Activated CD4-positive, alpha-beta T cell treated with anti-CD3 and anti-CD28 coated beads for 4 hours (primary cell): ENCODE results near the gene ARL6IP5.
A peak's percentile ranks its signal among the peaks of the same experiment; 100 is the strongest.

ENCODE experiments used
- DNase-seq, 2 donors: peaks; one replicate each; pipeline ENCODE4 v3.0.0-alpha.2; 2020

ARL6IP5 gene

GRCh38 chr3:69118555-69118954 is 33.8 kb downstream of the ARL6IP5 start:
- DNase-seq, result no peak

DNA sequence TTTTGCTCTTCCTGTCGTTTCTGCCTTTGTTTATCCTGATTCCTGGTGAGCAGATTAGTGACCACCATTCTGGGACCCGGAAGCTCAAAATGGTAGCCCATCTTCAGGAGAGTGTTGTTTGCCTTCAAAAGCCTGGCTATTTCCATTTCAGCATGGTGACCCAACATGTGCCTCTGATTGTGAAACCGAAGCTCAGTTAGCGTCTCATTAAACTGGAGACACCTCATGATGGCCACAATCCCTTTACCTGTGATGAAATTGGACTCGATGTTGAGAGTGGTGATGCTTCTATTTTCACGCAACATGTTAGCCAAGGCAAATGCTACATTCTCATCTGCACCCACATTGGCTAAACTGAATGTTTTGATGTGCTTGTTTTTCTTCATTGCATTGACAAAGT is 34.4 kb downstream of the ARL6IP5 start:
- DNase-seq, result no peak

DNA sequence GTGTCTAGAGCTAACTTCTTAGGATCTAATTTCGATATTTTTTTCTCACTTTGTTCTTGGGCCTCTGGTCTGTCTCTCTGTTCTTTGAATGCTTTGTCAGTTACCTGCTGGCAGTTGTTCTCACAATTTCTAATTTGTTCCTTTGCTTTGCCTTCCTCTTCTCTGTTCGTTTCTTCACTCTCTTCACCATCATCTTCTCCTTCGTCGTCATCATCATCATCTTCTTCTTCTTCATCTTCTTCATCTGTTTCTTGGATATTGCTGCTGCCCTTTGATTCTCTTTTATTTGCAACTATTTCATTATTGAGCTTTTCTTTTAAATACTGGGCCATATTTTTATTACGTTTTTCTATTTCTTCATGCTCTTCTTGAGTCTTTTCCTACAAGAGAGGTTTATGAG is 34.9 kb downstream of the ARL6IP5 start:
- no peak for DNase-seq

DNA sequence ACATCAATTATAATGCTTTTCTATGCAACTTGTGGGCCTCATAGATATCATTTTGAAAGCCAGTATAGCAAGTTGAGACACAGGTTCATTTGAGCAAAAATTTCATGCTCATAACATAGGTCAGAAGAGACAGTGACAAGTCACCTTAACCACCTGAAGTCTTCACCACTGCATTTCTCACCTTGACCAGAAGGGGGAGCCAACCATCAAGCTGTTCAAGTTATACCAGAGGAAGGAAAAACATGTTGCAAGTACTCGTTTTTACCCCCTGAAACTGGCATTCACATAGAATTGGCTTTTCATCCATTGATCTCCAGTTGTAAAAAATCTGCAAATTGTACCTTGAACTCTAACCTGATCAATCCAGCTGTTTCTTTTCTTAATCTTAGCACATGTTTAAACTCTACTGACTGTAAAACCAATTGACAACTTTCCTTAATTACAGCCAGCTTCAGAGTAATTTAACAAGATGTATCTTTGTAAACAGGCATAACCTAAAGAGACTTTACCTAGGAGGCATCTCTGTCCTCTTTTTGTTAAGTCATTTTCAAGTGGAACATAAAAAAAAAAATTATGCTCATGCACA is 36.2 kb downstream of the ARL6IP5 start:
- DNase-seq, result peak; percentile 68 to 87

- no peak for DNase-seq
Observed at GRCh38 chr3:69121513-69121912, 36.8 kb downstream of the ARL6IP5 start.

- DNase-seq, result no peak
Observed at GRCh38 chr3:69121950-69122349, 37.2 kb downstream of the ARL6IP5 start.

DNA sequence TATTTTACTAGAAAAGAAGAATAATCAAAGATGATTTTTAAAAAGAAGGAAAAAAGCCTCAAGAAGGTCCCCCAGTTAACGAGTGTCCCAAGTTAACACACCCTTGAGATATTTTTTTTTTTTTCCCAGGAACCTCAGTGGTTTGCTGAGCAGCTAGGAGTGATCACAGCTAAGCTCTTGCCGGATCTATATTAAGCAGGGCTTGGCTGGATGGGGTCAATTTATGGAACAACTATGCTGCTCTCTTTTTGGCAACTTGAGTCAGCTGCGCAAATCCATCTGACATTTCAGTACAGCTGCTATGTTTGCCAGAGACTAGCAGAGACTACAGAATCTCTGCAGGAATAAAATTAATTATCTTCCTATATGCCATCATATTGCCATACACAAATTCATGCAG is 37.7 kb downstream of the ARL6IP5 start, which contains the start of gene LMOD3:
Gene LMOD3 (minus strand): TSS at position 193 of the 400 bp plus-strand sequence. CDS start 209 bp downstream, outside the sequence.
- DNase-seq, result no peak

DNA sequence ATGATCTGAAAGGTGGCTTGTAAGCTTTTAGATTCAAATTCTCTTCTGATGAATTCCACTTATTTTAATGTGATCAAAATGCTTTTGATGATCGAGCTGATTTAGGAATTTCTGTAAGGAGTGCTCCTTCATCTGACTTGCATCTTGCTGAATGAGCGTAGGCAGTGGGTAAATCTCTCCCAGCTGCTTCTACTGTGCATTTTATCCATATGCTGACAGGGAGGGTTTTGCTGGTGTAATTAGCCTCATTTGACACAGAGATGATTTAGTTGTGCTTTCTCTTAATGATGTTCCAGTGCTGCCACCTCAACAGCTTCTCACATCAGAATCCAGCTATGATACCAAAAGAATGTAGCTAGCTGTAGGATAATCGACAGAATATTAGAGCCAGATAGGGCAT is 41.5 kb downstream of the ARL6IP5 start:
- no peak for DNase-seq

- DNase-seq, result no peak
Observed at GRCh38 chr3:69126999-69127398, 42.3 kb downstream of the ARL6IP5 start.

GRCh38 chr3:69128509-69128908 is 43.8 kb downstream of the ARL6IP5 start:
- DNase-seq, result no peak

DNA sequence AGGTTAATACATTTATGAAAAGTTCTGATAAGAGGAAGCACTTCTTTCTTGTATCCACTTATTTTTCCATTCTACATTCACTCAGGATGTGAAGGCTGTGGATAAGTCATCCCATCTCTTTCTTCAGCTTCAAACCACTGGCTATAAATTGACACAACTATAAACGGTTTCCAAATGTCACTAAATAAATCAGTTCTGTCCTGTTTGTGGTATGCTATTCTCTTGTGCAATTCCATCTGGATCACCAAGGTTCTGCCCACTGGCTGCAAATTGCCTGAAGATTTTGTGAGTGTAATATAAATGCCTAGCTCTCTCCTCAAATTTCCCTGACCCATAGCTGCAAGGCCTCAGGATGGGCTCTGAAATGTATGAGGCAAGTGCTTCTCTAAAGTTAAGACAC is 44.8 kb downstream of the ARL6IP5 start:
- DNase-seq, result no peak

- no peak for DNase-seq
Observed at GRCh38 chr3:69130689-69131088, 46.0 kb downstream of the ARL6IP5 start.

DNA sequence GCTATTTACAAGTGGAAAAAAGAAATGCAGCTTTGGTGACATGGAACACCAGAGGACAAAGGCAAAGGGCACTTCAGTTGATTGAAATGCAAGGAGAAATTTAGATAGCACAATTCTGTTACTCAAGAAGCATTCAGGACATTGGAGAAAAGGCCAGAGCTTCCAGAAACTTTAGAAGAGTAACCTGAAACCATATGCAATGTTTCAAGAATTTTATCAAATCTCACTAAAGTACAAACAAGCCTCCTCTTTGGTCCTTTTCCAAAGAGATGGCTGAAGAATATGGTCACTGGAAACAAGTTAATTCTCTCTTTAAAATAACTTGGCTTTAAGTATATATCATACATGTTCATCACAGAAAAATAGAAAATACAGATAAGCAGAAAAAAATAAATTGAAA is 52.3 kb downstream of the ARL6IP5 start:
- DNase-seq, result no peak

GRCh38 chr3:69137412-69137811 is 52.7 kb downstream of the ARL6IP5 start:
- DNase-seq, result no peak

- no peak for DNase-seq
Observed at GRCh38 chr3:69141313-69141712, 56.6 kb downstream of the ARL6IP5 start.

- no peak for DNase-seq
Observed at GRCh38 chr3:69142090-69142489, 57.4 kb downstream of the ARL6IP5 start.

DNA sequence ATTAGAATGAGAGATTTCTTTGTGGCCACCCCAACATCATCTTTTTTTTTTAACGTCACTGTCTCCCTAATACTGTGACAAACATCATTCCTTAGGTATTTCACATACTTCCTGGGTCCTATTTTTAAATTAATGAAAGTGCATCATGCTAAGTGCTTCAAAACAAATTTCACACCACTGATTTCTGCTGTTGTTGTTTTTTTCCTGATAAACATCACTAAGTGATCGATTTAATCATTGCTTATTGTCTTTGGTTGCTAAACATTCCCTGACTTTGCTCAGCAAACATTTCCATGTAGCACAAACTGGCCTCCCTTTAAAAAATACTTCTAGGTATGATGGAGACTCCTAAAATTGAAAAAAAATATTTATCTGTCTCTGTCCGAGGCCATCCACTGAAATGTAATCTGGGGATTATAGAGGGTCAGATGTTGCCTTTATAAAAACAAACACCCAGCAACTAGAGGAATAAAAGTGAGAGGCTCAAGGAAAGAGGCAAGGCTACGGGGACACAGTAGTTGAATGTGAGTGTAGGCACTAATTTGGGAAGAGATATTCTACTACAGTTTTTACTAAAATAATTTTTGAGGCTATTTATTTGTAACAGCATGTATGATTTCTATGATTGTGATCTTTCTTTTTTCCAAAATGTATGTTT is 58.2 kb downstream of the ARL6IP5 start:
- DNase-seq, result no peak

GRCh38 chr3:69143612-69144011 is 58.9 kb downstream of the ARL6IP5 start:
- no peak for DNase-seq

DNA sequence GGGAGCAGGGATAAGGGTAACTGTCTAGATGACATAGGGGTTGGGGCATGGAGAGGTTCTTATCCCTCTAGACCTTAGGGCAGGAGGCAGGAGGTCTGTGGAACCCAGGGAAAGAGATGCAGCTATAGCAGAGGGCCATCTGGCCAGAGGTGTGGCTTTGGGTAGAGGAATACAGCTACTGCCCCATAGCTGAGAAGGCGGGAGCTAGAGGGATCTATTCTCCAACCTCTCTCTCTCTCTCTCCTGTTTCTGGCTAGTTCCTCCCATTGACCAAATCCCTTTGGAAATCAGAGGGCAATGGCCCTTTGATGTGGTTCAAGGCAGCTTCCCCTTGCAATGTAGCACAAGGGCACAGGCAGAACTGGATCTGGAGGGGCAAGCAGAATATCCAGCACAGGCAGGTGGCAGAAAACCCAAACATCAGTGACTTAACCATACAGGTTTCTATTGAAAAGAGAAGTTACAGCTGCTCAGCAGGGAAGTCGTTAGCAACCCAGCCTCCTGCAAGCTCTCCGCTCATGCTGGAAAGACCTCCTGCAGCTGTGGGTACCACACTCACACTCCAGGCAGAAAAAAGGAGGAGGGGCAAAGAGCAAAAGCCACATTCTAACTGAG is 60.0 kb downstream of the ARL6IP5 start:
- no peak for DNase-seq

DNA sequence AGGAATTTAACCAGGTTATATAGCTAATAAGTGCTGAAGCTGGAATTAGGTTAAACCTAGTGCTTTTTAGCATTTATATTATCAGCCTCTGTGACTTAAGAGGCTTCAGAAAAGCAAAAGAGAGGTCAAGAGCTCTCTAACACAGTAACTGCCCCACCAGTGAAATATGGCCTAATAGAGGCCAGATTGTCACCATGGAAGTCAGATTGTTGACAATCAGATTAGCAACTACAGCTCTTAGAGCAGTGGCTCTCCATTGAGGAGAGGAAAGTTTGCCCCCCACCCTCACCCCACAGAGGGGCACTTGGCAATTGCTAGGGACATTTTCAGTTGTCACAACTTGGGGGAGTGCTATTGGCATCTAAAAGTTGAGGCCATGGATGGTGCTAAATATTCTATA is 61.0 kb downstream of the ARL6IP5 start:
- no peak for DNase-seq

DNA sequence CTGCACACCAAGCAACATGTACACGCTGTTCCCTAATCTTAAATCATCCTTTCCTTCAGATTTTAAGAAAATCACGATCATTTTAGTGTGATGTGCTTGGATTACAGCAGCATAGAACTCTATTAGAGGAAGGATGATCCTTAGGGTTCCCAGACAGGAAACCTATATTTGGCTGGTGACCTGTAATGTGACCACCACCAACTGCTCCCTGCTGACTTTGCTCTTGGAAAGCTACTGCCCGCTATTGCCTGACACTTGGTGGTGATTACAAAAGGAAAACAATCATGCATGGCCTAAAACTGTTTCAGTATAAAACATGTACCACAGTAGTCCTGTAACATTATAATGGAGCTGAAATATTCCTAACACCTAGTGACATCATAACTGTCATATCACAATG is 64.8 kb downstream of the ARL6IP5 start:
- no peak for DNase-seq
